Liver (tissue), 9 donors: ENCODE data around the gene SPOUT1. TPM values are rescaled to one million over a fixed set of nuclear protein-coding genes. Genes with fewer than 3 reads are reported as not detected.

Experiments used
- DNase-seq: peaks from one replicate; pipeline ENCODE4 v3.0.0-alpha.2; 2017; ENCODE audit warnings: low spot score
- H3K27ac ChIP-seq, 2 donors: one replicate each; pipeline ENCODE4 v1.7.0; 2013; ENCODE audit warnings: inconsistent platforms in 2 of 2, low read length in 2 of 2, control low read depth in 1 of 2, low read depth in 1 of 2, mild to moderate bottlenecking in 1 of 2
- H3K27me3 ChIP-seq, 4 donors: one replicate each; pipeline versions ENCODE4 v1.6.1 to v1.7.0; 2013; ENCODE audit warnings: low read length in 3 of 4, inconsistent platforms in 1 of 4, mild to moderate bottlenecking in 1 of 4, moderate library complexity in 1 of 4; ENCODE audit not compliant: control insufficient read depth in 4 of 4, insufficient read depth in 4 of 4
- H3K36me3 ChIP-seq, 4 donors: one replicate each; pipeline versions ENCODE4 v1.6.1 to v1.7.0; 2013; ENCODE audit warnings: low read length in 3 of 4, mild to moderate bottlenecking in 3 of 4, low read depth in 1 of 4, moderate library complexity in 1 of 4; ENCODE audit not compliant: control insufficient read depth in 4 of 4, insufficient read depth in 3 of 4
- H3K4me1 ChIP-seq, 4 donors: one replicate each; pipeline versions ENCODE4 v1.6.1 to v1.7.0; 2013; ENCODE audit warnings: low read length in 3 of 4, mild to moderate bottlenecking in 3 of 4, moderate library complexity in 1 of 4; ENCODE audit not compliant: control insufficient read depth in 4 of 4, insufficient read depth in 4 of 4
- H3K4me3 ChIP-seq, 3 donors: one replicate each; pipeline versions ENCODE4 v1.6.1 to v1.7.0; 2013; ENCODE audit warnings: low read length in 3 of 3, control low read depth in 1 of 3, low read depth in 1 of 3, mild to moderate bottlenecking in 1 of 3
- H3K9ac ChIP-seq, 2 donors: one replicate each; pipeline ENCODE4 v1.7.0; 2013; ENCODE audit warnings: low read length in 2 of 2, mild to moderate bottlenecking in 2 of 2, moderate library complexity in 2 of 2, control low read depth in 1 of 2, low read depth in 1 of 2
- H3K9me3 ChIP-seq, 4 donors: one replicate each; pipeline versions ENCODE4 v1.6.1 to v1.7.0; 2013; ENCODE audit warnings: low read length in 3 of 4; ENCODE audit not compliant: control insufficient read depth in 4 of 4
- EGR1 ChIP-seq, 2 donors: IDR thresholded peaks; 2 replicates each; pipeline ENCODE4 v1.6.1; 2016 to 2018; ENCODE audit warnings: antibody characterized with exemption in 2 of 2, low read depth in 2 of 2
- FOXA2 ChIP-seq: IDR thresholded peaks from 2 replicates; pipeline ENCODE4 v1.6.1; 2016; ENCODE audit warnings: antibody characterized with exemption
- GABPA ChIP-seq, 2 donors: IDR thresholded peaks in 1 of 2; conservative IDR thresholded peaks in 1 of 2; 2 replicates each; pipeline ENCODE4 v1.6.1; 2016; ENCODE audit warnings: antibody characterized with exemption in 2 of 2, mild to moderate bottlenecking in 1 of 2, moderate library complexity in 1 of 2
- HNF4A ChIP-seq, 2 donors: conservative IDR thresholded peaks; 2 replicates each; pipeline ENCODE4 v1.6.1; 2016; ENCODE audit warnings: antibody characterized with exemption in 2 of 2, mild to moderate bottlenecking in 2 of 2
- JUND ChIP-seq, 2 donors: IDR thresholded peaks; 2 replicates each; pipeline ENCODE4 v1.6.1; 2016; ENCODE audit warnings: antibody characterized with exemption in 2 of 2
- NR2F2 ChIP-seq: IDR thresholded peaks from 2 replicates; pipeline ENCODE4 v1.6.1; 2016; ENCODE audit warnings: antibody characterized with exemption
- RAD21 ChIP-seq, 2 donors: IDR thresholded peaks; 2 replicates each; pipeline ENCODE4 v1.6.1; 2016; ENCODE audit warnings: antibody characterized with exemption in 2 of 2, mild to moderate bottlenecking in 2 of 2
- RXRA ChIP-seq, 2 donors: IDR thresholded peaks; 2 replicates each; pipeline ENCODE4 v1.6.1; 2017 to 2018; ENCODE audit warnings: antibody characterized with exemption in 2 of 2, mild to moderate bottlenecking in 1 of 2
- SP1 ChIP-seq: IDR thresholded peaks from 2 replicates; pipeline ENCODE4 v1.6.1; 2018; ENCODE audit warnings: antibody characterized with exemption, mild to moderate bottlenecking
- TAF1 ChIP-seq: conservative IDR thresholded peaks from 2 replicates; pipeline ENCODE4 v1.6.1; 2016; ENCODE audit warnings: antibody characterized with exemption, mild to moderate bottlenecking
- YY1 ChIP-seq: IDR thresholded peaks from 2 replicates; pipeline ENCODE4 v1.6.1; 2016; ENCODE audit warnings: antibody characterized with exemption, mild to moderate bottlenecking
- WGBS: extraction: QIAGEN DNeasy Blood & Tissue Kit; methylation state at CpG from one replicate; pipeline ENCODE4 v1.1.7; 2013; 5-methylcytosine and 5-hydroxymethylcytosine counted together
- polyA plus RNA-seq, 2 donors: library from polyadenylated mRNA; stranded (reverse) in 1 of 2; unstranded in 1 of 2; fragments of 200-250 nt in 1 of 2; fragments of >200 nt in 1 of 2; fragmentation: Nextera tagmentation in 1 of 2; extraction: Ambion mirVana in 1 of 2; gene quantifications; one replicate each; pipeline versions ENCODE4 v1.2.1 to v1.2.3, GENCODE V29; 2013 to 2015
- total RNA-seq, 2 donors: library from RNA; depleted of rRNA; stranded (reverse); fragments of >200 nt; gene quantifications; one replicate each; pipeline ENCODE4 v1.2.3, GENCODE V29; 2014
- TF ChIP-seq, protein P1 (sequence below): IDR thresholded peaks from 2 replicates; pipeline ENCODE4 v1.6.1; 2016; ENCODE audit warnings: antibody characterized with exemption
- TF ChIP-seq, protein P2 (sequence below): IDR thresholded peaks from 2 replicates; pipeline ENCODE4 v1.6.1; 2016; ENCODE audit warnings: antibody characterized with exemption, mild to moderate bottlenecking
- TF ChIP-seq, protein P3 (sequence below): IDR thresholded peaks from 2 replicates; pipeline ENCODE4 v1.6.1; 2016; ENCODE audit warnings: antibody characterized with exemption
- TF ChIP-seq, protein P4 (sequence below): IDR thresholded peaks from 2 replicates; pipeline ENCODE4 v1.6.1; 2016; ENCODE audit warnings: antibody characterized with exemption
- TF ChIP-seq, protein P5 (sequence below): fragments of 150-350 bp; IDR thresholded peaks from 2 replicates; pipeline ENCODE4 v1.5.1; 2017; ENCODE audit warnings: improper control_type of control experiment, low read depth, low read length; ENCODE audit not compliant: missing input control
- donor health status: healthy.
- donor health status: healthy.
- donor health status: healthy.
- donor health status: healthy.
- donor health status: healthy.

Gene SPOUT1
- total and polyA plus RNA-seq, 4 donors = 9.0 to 30.1 (median 14.5) TPM

DNA sequence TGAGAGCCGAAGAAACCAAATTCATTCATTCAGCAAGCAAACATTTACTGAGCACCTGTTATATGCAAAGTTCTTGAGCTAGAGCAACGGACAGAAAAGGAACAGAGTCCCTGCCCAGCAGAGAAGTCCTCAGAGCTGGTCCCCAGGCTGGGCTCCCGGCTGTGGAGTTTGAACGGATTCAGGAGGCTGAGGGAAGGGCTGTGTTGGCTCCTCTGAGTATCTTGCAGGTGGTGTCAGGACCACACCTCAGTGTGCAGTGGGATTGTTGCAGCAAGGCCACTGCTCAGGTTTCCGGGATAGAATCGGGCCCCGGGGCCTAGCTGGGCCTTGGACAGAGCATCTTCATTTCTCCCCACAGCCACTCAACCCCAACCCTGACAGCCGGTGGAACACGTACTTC is 37.5 kb downstream of the SPOUT1 start:
- WGBS = 96% methylated on average over 9 of the region's 9 CpGs
- no peaks in the 10 kb centered on the region for H3K9me3 ChIP-seq
- peaks cover 2 to 29% (median 9%) of the 10 kb centered on the region in 4 donors for H3K36me3 ChIP-seq
- no peak for TF ChIP-seq EGR1 (IDR thresholded peaks at IDR 0.05; ENCODE audit: low read depth in 2 of 2)
- H3K4me1 ChIP-seq = peaks cover 3 to 40% (median 31%) of the 10 kb centered on the region in 4 donors
- H3K27me3 ChIP-seq = no peaks in the 10 kb centered on the region
- H3K9ac ChIP-seq = no peak overlapping the region
- no peak overlapping the region for H3K4me3 ChIP-seq
- no peak for DNase-seq
- H3K27ac ChIP-seq = no peak overlapping the region

DNA sequence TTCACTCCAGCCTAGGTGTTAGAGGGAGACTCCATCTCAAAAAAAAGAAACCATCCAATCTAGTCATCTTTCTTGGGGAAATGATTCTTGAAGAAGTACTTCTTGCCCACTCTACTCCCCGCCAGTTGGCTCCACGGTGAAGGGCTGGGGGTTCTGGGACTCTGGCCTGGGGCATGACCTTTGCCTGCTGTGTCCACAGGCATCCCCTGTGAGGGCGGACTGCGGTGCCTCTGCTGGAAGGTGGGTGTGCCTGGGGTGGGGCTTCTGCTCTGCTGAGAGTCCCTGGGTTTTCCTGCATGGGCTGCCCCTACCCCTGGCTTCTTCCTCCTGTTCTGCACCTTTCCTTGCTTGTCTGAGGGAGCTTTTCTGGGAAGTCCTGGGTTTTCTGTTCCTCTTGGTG is 39.1 kb downstream of the SPOUT1 start:
- no peak overlapping the region for H3K27ac ChIP-seq
- H3K36me3 ChIP-seq = peaks cover 2 to 24% (median 6%) of the 10 kb centered on the region in 4 donors
- no peak overlapping the region for H3K4me3 ChIP-seq
- DNase-seq = no peak
- H3K4me1 ChIP-seq = peaks cover 3 to 44% (median 31%) of the 10 kb centered on the region in 4 donors
- H3K9me3 ChIP-seq = no peaks in the 10 kb centered on the region
- no peak for TF ChIP-seq FOXA2
- TF ChIP-seq RXRA (IDR thresholded peaks at IDR 0.05) = no peak
- TF ChIP-seq JUND (IDR thresholded peaks at IDR 0.05) = no peak
- no peak for TF ChIP-seq NR2F2
- TF ChIP-seq, protein P1, sequence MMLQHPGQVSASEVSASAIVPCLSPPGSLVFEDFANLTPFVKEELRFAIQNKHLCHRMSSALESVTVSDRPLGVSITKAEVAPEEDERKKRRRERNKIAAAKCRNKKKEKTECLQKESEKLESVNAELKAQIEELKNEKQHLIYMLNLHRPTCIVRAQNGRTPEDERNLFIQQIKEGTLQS = no peak
- TF ChIP-seq, protein P2, sequence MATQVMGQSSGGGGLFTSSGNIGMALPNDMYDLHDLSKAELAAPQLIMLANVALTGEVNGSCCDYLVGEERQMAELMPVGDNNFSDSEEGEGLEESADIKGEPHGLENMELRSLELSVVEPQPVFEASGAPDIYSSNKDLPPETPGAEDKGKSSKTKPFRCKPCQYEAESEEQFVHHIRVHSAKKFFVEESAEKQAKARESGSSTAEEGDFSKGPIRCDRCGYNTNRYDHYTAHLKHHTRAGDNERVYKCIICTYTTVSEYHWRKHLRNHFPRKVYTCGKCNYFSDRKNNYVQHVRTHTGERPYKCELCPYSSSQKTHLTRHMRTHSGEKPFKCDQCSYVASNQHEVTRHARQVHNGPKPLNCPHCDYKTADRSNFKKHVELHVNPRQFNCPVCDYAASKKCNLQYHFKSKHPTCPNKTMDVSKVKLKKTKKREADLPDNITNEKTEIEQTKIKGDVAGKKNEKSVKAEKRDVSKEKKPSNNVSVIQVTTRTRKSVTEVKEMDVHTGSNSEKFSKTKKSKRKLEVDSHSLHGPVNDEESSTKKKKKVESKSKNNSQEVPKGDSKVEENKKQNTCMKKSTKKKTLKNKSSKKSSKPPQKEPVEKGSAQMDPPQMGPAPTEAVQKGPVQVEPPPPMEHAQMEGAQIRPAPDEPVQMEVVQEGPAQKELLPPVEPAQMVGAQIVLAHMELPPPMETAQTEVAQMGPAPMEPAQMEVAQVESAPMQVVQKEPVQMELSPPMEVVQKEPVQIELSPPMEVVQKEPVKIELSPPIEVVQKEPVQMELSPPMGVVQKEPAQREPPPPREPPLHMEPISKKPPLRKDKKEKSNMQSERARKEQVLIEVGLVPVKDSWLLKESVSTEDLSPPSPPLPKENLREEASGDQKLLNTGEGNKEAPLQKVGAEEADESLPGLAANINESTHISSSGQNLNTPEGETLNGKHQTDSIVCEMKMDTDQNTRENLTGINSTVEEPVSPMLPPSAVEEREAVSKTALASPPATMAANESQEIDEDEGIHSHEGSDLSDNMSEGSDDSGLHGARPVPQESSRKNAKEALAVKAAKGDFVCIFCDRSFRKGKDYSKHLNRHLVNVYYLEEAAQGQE = no peak
- no peak for TF ChIP-seq HNF4A (conservative IDR thresholded peaks at IDR 0.05)
- no peak for TF ChIP-seq RAD21 (IDR thresholded peaks at IDR 0.05)
- TF ChIP-seq GABPA (IDR thresholded peaks at IDR 0.05 in 1 of 2, conservative IDR thresholded peaks at IDR 0.05 in 1 of 2) = no peak
- TF ChIP-seq SP1 = no peak
- TF ChIP-seq, protein P3, sequence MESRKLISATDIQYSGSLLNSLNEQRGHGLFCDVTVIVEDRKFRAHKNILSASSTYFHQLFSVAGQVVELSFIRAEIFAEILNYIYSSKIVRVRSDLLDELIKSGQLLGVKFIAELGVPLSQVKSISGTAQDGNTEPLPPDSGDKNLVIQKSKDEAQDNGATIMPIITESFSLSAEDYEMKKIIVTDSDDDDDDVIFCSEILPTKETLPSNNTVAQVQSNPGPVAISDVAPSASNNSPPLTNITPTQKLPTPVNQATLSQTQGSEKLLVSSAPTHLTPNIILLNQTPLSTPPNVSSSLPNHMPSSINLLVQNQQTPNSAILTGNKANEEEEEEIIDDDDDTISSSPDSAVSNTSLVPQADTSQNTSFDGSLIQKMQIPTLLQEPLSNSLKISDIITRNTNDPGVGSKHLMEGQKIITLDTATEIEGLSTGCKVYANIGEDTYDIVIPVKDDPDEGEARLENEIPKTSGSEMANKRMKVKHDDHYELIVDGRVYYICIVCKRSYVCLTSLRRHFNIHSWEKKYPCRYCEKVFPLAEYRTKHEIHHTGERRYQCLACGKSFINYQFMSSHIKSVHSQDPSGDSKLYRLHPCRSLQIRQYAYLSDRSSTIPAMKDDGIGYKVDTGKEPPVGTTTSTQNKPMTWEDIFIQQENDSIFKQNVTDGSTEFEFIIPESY = no peak
- no peak for TF ChIP-seq YY1
- TF ChIP-seq, protein P4, sequence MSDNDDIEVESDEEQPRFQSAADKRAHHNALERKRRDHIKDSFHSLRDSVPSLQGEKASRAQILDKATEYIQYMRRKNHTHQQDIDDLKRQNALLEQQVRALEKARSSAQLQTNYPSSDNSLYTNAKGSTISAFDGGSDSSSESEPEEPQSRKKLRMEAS = no peak
- TF ChIP-seq, protein P5, sequence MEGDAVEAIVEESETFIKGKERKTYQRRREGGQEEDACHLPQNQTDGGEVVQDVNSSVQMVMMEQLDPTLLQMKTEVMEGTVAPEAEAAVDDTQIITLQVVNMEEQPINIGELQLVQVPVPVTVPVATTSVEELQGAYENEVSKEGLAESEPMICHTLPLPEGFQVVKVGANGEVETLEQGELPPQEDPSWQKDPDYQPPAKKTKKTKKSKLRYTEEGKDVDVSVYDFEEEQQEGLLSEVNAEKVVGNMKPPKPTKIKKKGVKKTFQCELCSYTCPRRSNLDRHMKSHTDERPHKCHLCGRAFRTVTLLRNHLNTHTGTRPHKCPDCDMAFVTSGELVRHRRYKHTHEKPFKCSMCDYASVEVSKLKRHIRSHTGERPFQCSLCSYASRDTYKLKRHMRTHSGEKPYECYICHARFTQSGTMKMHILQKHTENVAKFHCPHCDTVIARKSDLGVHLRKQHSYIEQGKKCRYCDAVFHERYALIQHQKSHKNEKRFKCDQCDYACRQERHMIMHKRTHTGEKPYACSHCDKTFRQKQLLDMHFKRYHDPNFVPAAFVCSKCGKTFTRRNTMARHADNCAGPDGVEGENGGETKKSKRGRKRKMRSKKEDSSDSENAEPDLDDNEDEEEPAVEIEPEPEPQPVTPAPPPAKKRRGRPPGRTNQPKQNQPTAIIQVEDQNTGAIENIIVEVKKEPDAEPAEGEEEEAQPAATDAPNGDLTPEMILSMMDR = no peak
- TF ChIP-seq TAF1 = no peak
- no peaks in the 10 kb centered on the region for H3K27me3 ChIP-seq
- no peak overlapping the region for H3K9ac ChIP-seq
- WGBS = 83% methylated on average over 4 of the region's 4 CpGs
